Urothelium cell line (cell line): ENCODE measurements around the gene ACER3.
"Not testable (repeated sequence)": the region's sequence is repeated elsewhere in the genome, so short reads cannot be mapped to it uniquely, and the experiment has no call there.

Experiments
- DNase-seq: peaks from one replicate; pipeline ENCODE4 v3.0.0; 2011; ENCODE audit warnings: low spot score, mixed read lengths
- FAIRE-seq: peaks from 2 replicates; lab custom pipeline; 2011; peaks lifted over from hg19 to GRCh38; lab: Jason Lieb, UNC

ACER3 gene

DNA sequence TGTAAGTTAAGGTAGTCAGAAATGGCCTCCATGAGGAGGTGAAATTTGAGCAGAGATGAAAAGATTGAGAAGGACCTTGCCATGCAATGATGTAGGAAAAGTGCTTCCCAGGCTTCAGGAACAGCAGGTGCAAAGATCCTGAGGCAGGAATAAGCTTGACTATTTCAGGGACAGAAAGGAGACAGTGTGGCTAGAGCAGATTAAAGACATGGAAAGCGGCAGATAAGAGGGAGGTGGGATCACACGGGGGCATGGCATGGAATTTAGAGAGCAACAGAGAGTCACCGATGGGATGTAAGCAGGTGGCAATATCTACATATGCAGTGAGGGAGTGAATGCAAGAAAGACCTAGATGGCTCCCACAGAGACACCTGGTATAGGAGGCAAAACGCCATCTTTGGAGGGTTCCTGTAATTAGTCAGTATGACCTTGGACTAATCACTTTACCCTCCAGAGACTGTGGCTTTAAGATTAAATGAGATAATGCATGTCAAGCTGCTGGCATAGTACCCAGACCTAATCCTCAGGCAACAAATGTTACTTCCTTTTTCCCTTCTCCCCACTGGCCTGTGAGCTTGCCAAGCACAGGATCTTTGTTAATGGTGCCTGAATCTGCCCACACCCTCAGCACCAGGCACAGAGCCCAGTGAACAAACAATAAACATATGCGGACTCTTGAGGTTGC lies 24.6 kb upstream of the ACER3 start:
- FAIRE-seq (no peak), DNase-seq (no peak)

- DNase-seq (no peak), FAIRE-seq (no peak)
Observed at GRCh38 chr11:76836613-76837291, 24.0 kb upstream of the ACER3 start.

- no peak for DNase-seq
Observed at GRCh38 chr11:76837696-76838677, 22.7 kb upstream of the ACER3 start.

GRCh38 chr11:76838678-76839068 lies 22.0 kb upstream of the ACER3 start:
- DNase-seq, result no peak
- FAIRE-seq, result no peak

More at GRCh38 chr11:76837696-76838677, 22.7 kb upstream of the ACER3 start:
- FAIRE-seq, result no peak

DNA sequence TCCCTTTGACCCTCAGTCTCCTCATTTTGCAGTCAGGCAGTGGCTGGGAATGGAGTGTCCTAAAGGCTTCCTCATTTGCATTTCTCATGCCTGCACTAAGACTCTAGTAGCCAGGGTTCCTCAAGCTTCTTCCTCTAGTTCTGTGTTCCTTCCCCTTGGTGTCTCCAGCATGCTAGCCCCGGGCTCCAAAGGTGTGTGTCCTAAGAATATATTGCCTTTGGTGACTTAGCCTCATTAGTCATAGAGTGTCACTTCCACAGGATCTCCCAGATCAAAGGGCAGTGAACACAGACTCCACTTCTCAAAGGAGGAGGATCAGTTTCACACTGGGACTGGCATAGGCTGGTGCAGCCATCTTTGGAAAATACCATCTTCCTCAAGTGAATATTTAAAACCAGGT lies 21.4 kb upstream of the ACER3 start:
- DNase-seq (no peak), FAIRE-seq (no peak)

DNA sequence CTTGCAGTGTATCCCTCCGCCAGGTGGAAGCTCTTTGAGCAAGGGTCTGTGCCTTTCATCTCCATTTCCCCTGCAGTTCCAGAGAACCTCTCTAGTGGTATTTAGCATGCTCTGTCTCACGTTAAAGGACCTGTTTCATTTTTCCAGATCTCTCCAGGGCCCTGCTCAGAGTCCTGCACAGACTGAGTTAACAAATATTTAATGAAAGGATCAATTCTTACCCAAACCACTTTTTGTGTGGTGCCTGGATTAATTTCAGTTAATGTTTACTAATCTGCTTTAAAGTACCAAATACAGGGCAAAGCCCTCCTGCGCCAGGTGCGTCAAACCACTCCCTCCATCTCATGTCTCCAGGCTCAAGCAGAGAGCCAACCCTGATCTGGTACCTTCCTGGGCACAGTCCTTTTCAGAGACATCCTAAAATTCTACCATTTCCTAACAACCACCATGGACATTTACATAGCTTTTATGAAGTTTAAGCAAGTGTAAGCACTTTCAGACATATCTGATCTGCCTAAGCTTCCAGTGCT lies 18.7 kb upstream of the ACER3 start:
- FAIRE-seq (no peak), DNase-seq (no peak)

DNA sequence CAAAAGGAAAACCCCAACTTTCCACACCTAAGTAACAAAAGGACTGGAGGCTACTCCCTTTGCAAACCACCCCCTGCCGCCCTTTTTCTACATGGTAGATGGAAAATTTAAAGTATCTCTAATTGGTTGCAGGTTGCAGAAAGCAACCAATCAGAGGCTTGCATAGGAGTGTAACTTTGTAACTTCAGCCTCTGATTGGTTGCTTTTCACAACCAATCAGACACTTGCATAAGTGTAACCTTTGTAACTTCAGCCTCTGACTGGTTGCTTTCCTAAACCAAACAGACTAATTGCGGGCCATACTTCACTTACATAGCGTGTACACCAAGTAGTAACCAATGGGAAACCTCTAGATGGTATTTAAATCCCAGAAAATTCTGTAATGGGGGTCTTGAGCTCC lies 16.8 kb upstream of the ACER3 start:
- FAIRE-seq (no peak), DNase-seq (no peak)

DNA sequence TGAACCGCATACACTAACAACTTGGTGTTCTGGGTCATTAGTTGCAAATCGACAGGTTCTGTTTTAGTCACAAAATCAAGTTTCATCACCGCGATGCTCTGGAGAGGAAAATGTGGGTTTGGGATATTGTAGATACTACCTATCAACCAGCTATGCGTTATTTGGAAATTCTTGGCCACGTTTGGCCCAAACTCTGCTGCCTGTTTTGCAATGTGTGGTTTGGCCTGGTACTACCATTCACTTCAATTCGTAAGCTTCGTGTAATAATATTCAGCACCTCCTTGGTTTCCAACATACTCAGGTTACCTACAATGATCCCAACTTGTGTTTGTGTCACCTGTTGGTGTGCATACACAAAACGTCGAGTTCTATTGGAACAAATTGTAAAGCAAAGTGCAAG lies 16.2 kb upstream of the ACER3 start:
- DNase-seq (no peak), FAIRE-seq (peak; percentile 69)

DNA sequence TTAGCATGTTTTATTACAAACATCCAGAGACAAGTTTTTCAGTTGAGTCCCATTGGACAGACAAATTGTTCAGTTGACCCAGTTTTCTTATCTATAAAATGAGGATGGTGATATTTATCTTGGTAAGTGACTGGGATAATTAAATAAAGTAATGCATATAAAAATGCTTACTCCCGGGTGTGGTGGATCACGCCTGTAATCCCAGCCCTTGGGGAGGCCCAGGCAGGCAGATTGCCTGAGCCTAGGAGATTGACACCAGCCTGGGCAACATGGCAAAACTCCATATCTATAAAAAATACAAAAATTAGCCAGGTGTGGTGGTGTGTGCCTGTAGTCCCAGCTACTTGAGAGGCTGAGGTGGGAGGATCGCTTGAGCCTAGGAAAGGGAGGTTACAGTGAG lies 15.6 kb upstream of the ACER3 start:
- FAIRE-seq, result no peak
- DNase-seq, result no peak

- FAIRE-seq (no peak), DNase-seq (no peak)
Observed at GRCh38 chr11:76846441-76846840, 14.3 kb upstream of the ACER3 start.

GRCh38 chr11:76849376-76849775 lies 11.3 kb upstream of the ACER3 start:
- DNase-seq (no peak), FAIRE-seq (no peak)

- FAIRE-seq (no peak), DNase-seq (no peak)
Observed at GRCh38 chr11:76850130-76850529, 10.6 kb upstream of the ACER3 start.

DNA sequence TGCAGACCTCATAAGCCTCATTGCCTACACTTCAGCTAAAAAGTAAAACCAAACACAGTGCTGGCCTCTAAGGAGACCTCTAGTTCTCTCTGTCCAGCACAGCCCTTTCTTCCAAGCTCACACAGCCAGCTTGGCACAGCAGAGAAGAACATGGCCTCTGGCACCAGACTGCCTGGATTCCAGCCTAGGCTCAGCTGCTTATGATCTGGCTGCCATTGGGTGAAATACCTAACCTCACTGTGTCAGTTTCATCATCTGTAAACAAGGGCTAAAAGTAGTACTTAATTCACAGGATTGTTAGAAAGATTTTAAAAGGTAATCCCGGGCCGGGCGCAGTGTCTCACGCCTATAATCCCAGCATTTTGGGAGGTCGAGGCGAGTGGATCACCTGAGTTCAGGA lies 9.9 kb upstream of the ACER3 start:
- no peak for FAIRE-seq
- no peak for DNase-seq

DNA sequence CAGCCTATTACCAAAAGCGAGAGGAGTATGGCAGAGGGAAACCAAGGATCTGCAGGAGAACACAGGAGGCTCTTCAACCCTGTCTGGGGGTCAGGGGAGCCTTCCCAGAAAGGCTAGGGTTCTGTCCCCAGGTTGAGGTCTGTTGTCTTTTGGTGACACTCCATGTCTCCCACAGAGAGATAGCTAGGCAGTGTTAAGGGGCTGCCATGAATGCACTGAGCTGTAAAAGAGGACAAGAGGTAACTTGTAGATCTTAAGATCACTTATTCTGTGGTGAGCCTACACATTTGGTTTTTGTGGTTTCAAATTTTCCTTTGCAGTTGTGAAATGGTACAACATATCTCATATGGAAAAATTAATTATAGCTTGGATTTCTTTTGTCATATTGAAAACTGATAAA lies 6.0 kb upstream of the ACER3 start:
- DNase-seq, result no peak
- FAIRE-seq, result no peak

GRCh38 chr11:76855670-76856069 lies 5.0 kb upstream of the ACER3 start:
- DNase-seq, FAIRE-seq: not testable (repeated sequence)

GRCh38 chr11:76856106-76856505 lies 4.6 kb upstream of the ACER3 start:
- DNase-seq, result no peak

GRCh38 chr11:76856571-76856970 lies 4.1 kb upstream of the ACER3 start:
- no peak for DNase-seq
- no peak for FAIRE-seq

More at GRCh38 chr11:76856106-76856505, 4.6 kb upstream of the ACER3 start:
- FAIRE-seq, result no peak

- DNase-seq (no peak), FAIRE-seq (no peak)
Observed at GRCh38 chr11:76857781-76858410, 2.8 kb upstream of the ACER3 start.

DNA sequence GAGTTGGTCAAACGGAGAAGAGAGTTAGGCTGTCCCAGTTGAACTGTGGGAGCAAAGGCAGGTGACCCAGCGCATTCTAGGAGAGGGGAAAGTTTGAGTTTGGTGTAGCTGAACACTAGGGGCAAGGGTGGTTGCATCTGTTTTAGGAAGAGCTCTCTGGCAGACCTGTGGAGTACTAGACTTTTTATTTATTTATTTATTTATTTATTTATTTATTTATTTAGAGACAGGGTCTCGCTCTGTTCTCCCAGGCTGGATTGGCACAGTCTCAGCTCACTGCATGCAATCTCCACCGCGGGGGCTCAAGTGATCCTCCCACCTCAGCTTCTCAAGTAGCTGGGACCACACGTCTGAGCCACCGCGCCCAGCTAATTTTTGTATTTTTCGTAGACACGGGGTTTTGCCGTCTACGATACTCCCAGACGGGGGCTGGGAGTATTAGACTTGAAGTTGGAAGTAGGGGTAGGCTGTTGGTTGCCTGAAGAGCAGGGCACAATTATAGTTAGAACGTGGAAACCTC lies 950 bp upstream of the ACER3 start:
- no peak for FAIRE-seq
- no peak for DNase-seq

DNA sequence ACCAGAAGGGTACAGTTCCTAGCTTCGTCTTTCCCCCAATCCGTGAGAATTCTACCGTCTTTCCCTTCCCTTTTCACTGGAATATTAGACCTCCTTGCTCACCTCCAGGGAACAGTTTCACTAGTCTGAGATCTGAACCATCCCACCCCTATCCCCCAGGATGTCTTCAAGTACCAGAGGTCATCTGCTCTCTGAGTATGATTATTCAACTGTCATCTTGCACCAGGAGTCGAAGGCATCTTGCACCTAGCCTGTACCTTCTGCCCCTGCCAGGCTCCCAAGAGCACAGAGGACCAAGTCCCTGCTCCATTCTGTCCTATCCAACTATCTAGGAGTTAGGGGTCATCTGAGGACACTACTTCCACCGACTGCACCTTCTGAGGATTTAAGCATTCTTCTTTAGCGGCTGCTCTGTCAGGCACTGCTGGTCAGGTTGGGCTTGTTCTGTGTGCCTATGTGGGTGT lies 804 bp downstream of the ACER3 start:
- FAIRE-seq (no peak), DNase-seq (no peak)
